H1 (cell line): ENCODE measurements around the gene AMPD3.

Source experiments
- EZH2 ChIP-seq: fragments of 200-600 bp; sonication (generic); IDR thresholded peaks from 2 replicates; pipeline ENCODE4 v1.7.1; 2012; ENCODE audit warnings: low read depth, mild to moderate bottlenecking, moderate library complexity, low read length, inconsistent platforms; ENCODE audit not compliant: severe bottlenecking
- TAF1 ChIP-seq: IDR thresholded peaks from 2 replicates; pipeline ENCODE4 v1.6.1; 2011; ENCODE audit warnings: mild to moderate bottlenecking, low read depth, low read length

GRCh38 chr11:10551845-10552352, 96.8 kb downstream of the AMPD3 start:
- TF ChIP-seq EZH2, result no peak
- TF ChIP-seq TAF1, result no peak
